ENCODE results near the gene TMX4. TPM values are rescaled to one million over a fixed set of nuclear protein-coding genes. Genes with fewer than 3 reads are reported as not detected.
A peak's percentile ranks its signal among the peaks of the same experiment; 100 is the strongest.

The TMX4 gene, protein sequence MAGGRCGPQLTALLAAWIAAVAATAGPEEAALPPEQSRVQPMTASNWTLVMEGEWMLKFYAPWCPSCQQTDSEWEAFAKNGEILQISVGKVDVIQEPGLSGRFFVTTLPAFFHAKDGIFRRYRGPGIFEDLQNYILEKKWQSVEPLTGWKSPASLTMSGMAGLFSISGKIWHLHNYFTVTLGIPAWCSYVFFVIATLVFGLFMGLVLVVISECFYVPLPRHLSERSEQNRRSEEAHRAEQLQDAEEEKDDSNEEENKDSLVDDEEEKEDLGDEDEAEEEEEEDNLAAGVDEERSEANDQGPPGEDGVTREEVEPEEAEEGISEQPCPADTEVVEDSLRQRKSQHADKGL
- total RNA-seq: 10 to 100 TPM in 2 of 4 donors, 1 to 10 TPM in 2; 9.1 to 26.5 (median 12.0) TPM

GRCh38 chr20:8019246-8019997 is at the start of gene TMX4:
Gene TMX4 (minus strand): TSS chr20:8019761. CDS start chr20:8019613, 148 bp downstream.
- peak within 1 kb of the TSS; percentile 96 to 99 (median 98) for H3K27ac ChIP-seq
- H3K4me1 ChIP-seq: peaks cover 0 to 31% (median 3%) of the 10 kb centered on the region in 3 donors
- peak; percentile 80 for DNase-seq
- intact Hi-C loops (cut with DNase I): no loop called here
- H3K4me3 ChIP-seq: peak within 1 kb of the TSS; percentile 83 to 91 (median 90)
- H3K36me3 ChIP-seq: no peaks in the 10 kb centered on the region
- TF ChIP-seq POLR2A (IDR thresholded peaks at IDR 0.05): peak in 2 of 4 donors; percentile 94 to 95
- TF ChIP-seq, protein P1, sequence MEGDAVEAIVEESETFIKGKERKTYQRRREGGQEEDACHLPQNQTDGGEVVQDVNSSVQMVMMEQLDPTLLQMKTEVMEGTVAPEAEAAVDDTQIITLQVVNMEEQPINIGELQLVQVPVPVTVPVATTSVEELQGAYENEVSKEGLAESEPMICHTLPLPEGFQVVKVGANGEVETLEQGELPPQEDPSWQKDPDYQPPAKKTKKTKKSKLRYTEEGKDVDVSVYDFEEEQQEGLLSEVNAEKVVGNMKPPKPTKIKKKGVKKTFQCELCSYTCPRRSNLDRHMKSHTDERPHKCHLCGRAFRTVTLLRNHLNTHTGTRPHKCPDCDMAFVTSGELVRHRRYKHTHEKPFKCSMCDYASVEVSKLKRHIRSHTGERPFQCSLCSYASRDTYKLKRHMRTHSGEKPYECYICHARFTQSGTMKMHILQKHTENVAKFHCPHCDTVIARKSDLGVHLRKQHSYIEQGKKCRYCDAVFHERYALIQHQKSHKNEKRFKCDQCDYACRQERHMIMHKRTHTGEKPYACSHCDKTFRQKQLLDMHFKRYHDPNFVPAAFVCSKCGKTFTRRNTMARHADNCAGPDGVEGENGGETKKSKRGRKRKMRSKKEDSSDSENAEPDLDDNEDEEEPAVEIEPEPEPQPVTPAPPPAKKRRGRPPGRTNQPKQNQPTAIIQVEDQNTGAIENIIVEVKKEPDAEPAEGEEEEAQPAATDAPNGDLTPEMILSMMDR (IDR thresholded peaks at IDR 0.05): peak in 5 of 6 experiments; percentile 11 to 80 (median 63)
- 0% methylated on average over 4 to 15 of the region's 83 CpGs for WGBS, 2 donors
- no peaks in the 10 kb centered on the region for H3K9me3 ChIP-seq
- no peaks in the 10 kb centered on the region for H3K27me3 ChIP-seq

- Histone ChIP-seq H3K36me3 (no peaks in the 10 kb centered on the region), H3K4me3 (no peak overlapping the region), H3K9me3 (no peaks in the 10 kb centered on the region), H3K4me1 (no peaks in the 10 kb centered on the region), H3K27ac (no peak overlapping the region), H3K27me3 (no peaks in the 10 kb centered on the region)
- DNase-seq: no peak
- intact Hi-C loops (cut with DNase I): no loop called here
- WGBS, 2 donors: 75 to 79% methylated on average over 5 of the region's 5 CpGs
- no peak for TF ChIP-seq POLR2A (IDR thresholded peaks at IDR 0.05)
- TF ChIP-seq, protein P1 (IDR thresholded peaks at IDR 0.05): no peak
Observed at GRCh38 chr20:8067082-8067481, 47.5 kb upstream of the TMX4 start.

DNA sequence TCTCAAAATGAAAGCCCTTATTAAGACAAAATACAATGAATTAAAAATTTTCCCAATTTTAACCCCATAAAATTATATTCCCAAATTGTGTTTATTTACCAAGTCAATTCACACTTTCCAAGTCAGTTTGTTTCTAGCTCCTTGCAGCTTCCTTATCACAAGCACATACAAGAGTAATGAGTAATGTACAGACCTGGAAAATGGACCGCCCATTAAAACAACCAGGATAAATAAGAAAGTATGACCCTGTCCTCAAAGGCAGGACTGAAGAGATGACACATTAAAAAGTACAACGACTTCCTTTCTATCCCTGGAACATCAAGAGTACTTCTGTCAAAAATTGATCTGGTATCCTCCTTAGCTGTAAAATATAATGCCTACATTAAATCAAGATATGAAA is 47.1 kb upstream of the TMX4 start:
- Histone ChIP-seq H3K4me1 (peaks cover 0 to 2% (median 0%) of the 10 kb centered on the region in 3 donors), H3K4me3 (no peak overlapping the region), H3K36me3 (no peaks in the 10 kb centered on the region), H3K9me3 (no peaks in the 10 kb centered on the region), H3K27me3 (no peaks in the 10 kb centered on the region), H3K27ac (no peak overlapping the region)
- DNase-seq: no peak
- TF ChIP-seq POLR2A (IDR thresholded peaks at IDR 0.05): no peak
- TF ChIP-seq, protein P1 (IDR thresholded peaks at IDR 0.05): no peak
- WGBS, 2 donors: 83 to 97% methylated on average over 2 of the region's 2 CpGs
- intact Hi-C loops (cut with DNase I): no loop called here

DNA sequence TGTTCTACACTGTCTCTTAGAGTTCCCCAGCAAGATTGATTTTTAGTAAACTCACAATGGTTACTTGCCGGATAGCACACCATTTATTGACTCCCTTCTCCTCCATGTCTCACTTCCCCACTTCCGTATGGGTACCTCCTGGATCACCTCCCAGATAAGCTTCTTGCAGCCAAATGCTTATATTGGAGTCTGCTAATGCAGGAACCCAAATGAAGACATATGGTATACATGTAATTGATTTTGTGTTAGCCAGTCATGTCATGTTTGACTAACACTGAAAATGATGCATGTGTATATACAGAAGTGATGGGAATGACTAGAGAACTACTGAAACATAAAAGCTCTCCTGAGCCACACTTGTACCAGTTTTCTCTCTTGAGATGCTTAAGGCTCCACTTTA is 46.1 kb upstream of the TMX4 start:
- TF ChIP-seq, protein P1 (IDR thresholded peaks at IDR 0.05): no peak
- no peak for TF ChIP-seq POLR2A (IDR thresholded peaks at IDR 0.05)
- no peak for DNase-seq
- Histone ChIP-seq H3K27me3 (no peaks in the 10 kb centered on the region), H3K4me1 (peaks cover 0 to 4% (median 0%) of the 10 kb centered on the region in 3 donors), H3K27ac (no peak overlapping the region), H3K36me3 (no peaks in the 10 kb centered on the region), H3K9me3 (no peaks in the 10 kb centered on the region), H3K4me3 (no peak overlapping the region)
- intact Hi-C loops (cut with DNase I): no loop called here
- 88 to 89% methylated on average over 2 of the region's 2 CpGs for WGBS, 2 donors

GRCh38 chr20:8062756-8063155 is 43.2 kb upstream of the TMX4 start:
- WGBS, 2 donors: 76 to 78% methylated on average over 6 of the region's 6 CpGs
- Histone ChIP-seq H3K9me3 (no peaks in the 10 kb centered on the region), H3K27me3 (no peaks in the 10 kb centered on the region), H3K27ac (no peak overlapping the region), H3K4me3 (no peak overlapping the region), H3K36me3 (no peaks in the 10 kb centered on the region), H3K4me1 (peaks cover 0 to 4% (median 0%) of the 10 kb centered on the region in 3 donors)
- DNase-seq: no peak
- TF ChIP-seq POLR2A (IDR thresholded peaks at IDR 0.05): no peak
- TF ChIP-seq, protein P1 (IDR thresholded peaks at IDR 0.05): no peak
- intact Hi-C loops (cut with DNase I): no loop called here
